Occipital lobe (tissue), 2 donors: ENCODE results near the gene GPS1. TPM values are rescaled to one million over a fixed set of nuclear protein-coding genes. Genes with fewer than 3 reads are reported as not detected.

Experiments used
- DNase-seq: peaks from one replicate; lab custom pipeline; 2025; lab: John Stamatoyannopoulos, UW
- total RNA-seq: library from RNA; depleted of rRNA; stranded (reverse); fragments of >200 nt; gene quantifications from one replicate; pipeline ENCODE4 v1.2.3, GENCODE V29; 2014

The GPS1 gene
- total RNA-seq, 1 donor from 2014 or later: 64.4 TPM

DNA sequence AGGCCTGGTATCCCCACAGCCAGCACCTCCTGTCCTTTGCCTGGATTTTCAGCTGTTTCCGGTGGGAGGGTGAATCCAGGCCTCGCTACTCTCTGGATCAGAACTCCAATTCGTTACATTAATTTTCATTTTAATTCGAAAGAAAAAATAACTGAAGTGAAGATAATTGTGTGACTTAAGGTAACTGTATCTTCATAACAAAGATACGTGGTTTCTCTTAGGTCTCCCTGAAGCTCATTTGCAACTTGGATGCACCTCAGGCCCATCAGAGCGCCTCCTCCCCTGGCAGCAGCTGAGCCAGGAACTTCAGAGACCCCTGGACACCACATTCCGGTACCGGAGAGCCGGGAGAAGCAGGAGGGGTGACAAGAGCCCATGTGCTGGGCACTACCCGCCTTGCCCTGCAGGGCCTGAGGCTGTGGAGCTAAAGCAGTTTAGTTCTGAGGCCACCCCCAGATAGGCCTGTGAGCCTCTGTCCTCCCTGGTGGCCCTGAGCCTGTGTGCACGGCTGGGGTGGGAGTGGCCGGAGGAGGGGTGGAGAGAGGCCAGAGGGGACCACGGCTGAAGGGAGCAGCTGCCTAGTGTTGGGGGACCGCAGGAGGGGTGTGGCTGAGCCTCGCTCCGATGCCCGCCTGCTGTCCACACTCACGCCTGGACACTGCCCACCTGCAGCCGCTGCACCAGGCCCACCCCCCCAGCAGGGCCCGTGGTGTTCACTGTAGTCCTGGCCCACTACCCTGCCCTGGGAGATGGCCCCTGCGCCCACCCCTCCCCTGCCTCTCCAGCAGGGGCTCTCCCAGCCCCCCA lies 25.3 kb downstream of the GPS1 start:
- no peak for DNase-seq

DNA sequence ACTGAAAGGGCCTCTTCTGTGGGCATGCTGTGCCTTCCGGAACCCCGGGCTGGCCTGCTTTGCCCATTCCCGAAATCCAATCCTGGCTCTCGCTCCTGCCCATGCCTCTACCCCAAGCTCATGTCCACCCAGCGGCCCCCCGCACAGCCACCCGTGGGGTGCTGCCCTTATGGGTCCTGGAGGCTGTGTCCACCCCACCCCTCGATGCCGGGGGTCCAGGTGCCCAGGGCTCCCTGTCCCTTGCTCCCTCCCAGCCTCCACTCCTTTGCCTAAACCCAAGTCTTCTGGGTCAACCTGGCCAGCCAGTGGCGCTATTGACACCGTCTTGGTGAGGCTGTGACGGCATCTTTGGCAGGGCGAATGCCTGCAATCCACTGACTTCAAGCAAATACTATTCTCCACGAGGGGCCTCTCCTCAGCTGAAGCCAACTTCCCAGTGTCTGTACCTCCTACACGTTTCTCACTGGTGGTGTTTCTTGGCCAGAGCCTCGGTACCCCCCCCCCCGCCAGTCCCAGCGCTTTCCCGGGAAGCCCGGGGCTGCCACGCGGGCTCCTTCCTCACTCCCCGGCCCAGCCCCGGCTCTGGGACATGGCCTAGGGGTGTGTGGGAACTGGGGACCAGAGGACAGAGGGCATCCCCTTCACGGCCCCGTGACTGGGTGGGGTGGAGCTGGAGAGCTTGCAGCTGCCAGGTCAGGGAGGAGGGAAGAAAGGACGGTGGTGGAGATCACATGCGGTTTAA lies 26.1 kb downstream of the GPS1 start:
- no peak for DNase-seq

DNA sequence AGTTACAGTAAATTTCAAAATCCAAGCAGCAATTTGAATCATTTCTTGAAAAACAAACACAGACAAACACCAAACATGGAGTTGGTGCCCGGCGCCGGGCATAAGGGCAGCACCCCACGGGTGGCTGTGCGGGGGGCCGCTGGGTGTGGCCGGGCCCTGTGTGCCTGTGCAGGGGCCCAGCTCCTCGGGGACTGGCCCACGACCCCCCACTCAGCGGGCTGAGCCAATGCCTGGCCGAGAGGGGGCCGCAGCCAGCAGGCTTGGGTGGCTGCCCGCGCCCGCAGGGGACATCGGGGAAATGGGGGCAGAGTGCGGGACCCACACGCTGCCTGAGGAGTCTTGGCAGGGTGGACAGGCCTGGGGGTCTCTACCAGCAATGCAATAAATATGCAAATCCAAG lies 26.7 kb downstream of the GPS1 start:
- DNase-seq: no peak

DNA sequence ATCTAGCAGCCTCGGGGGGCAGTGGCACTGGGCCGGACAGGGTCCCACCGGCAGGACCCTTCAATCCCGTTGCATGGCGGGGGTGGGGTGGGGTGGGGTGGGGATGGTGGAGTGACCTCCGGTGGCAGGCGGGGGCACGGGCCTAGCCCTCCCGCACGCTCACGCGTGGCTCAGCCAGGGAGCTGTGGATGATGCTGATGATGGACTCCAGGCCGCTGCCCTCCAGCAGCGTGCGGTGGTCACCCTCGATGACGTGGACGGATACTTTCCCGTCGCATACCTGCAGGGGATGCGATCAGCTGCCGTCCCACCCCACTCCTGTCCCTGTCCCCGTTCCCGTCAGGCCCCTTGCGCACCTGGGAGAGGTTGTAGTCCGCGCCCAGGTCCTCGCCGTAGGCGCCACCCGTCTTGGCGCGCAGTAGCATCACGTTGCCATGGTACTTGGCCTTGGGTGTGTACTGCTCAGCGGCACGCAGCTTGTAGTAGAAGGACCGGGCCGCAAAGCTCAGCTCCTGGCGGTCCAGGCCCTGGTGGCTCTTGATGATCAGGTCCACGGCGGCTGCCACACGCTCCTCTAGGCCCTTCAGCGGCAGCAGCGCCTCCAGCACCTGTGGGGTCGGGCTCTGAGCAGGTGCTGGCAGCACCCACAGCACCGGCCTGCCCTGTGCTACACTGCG lies 27.4 kb downstream of the GPS1 start:
- no peak for DNase-seq

DNA sequence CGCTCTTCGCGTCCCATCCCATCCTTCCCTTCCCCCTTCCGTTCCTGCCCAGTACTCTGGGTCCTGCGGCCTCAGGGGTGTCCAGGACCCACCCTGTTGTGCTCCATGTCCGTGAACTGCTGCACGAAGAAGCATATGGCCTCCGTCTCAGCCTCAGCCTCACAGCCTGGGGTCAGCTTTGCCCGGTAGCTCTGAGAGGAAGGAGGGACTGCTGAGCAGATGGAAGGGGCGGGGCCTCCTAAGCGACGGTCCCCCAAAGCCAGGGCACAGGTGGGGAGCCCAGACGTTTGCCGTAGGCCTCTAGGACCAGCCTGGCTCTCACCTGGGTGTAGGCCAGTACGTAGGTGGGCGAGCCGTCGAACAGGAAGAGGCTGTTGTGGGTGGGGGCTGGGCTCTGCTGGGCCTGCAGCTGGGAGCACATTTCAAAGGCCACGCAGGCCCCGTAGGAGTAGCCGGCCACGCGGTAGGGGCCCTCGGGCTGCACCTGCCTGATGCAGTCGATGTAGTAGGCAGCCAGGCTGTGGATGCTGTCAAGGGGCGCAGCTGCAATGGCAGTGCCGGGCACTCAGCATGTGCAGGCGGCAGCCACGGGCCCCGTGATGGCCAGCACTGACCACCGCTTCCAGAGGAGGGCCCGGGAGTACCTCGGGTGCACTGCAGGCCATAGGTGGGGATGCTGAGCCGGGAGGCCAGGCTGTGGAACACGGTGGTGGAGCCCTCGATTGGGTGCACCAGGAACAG lies 28.5 kb downstream of the GPS1 start:
- DNase-seq: no peak

DNA sequence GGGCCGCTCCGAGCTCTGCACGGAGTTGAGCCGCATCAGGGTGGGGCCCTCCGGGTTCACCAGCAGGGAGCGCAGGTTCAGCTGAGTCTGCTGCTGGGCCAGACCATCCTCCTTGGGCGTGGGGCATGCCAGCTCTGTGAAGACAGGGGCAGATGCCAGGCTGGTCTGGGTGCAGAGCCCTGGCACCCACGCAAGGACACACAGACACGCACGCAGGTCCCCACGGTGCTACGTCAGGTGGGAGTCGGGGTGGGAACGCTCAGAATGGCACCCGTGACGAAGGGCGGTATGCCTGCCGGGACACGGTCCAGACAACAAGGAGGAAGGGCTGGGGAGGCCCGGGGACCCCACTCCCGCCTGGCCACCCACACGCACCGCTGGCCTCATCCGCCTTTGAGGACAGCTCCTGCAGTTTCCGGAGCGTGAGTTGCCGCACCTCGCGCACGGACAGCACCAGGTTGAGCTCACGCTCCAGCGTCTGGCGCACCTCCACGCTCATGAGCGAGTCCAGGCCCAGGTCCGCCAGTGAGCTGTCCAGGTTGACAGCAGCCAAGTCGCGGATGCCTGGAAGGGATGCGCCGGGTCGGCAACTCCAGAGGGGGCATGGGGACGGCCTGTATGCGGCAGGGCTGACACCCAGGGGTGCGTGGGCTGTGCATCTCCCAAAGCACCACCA lies 29.2 kb downstream of the GPS1 start:
- no peak for DNase-seq

DNA sequence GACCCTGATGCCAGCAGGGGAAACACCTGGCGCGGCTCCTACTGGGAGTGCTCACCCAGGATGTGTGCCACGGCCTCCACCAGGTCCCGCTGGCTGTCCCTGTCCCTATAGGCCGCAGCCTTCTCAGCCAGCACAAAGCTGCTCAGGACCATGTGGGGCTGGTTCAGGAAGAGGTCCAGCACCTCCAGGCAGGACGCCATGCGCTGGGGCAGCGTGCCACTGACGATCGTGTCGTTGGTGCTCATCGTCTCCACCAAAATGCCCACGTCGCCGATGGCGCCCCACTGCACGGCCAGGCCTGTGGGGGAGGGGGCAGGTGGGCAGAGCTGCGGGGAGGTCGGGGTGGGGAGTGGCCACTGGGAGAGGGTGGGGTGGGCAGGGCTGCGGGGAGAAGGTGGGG lies 29.8 kb downstream of the GPS1 start:
- DNase-seq: no peak

DNA sequence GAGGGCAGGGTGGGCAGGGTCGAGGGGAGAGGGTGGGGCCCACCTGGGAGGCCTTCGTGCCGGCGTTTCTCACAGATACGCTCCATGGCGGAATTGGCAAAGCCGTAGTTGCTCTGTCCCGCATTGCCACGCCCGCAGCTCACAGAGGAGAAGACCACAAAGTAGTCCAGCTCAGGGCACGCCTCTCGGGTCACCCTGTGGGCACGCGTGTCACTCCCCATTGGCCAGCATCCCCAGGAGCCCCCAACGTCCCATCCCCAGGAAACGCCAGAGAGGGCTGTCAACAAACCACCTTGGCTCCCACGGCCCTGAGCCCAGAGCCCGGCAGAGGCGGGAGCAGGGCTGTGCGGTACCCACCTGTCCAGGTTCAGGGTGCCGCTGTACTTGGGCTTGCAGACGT lies 30.3 kb downstream of the GPS1 start:
- DNase-seq: no peak

DNA sequence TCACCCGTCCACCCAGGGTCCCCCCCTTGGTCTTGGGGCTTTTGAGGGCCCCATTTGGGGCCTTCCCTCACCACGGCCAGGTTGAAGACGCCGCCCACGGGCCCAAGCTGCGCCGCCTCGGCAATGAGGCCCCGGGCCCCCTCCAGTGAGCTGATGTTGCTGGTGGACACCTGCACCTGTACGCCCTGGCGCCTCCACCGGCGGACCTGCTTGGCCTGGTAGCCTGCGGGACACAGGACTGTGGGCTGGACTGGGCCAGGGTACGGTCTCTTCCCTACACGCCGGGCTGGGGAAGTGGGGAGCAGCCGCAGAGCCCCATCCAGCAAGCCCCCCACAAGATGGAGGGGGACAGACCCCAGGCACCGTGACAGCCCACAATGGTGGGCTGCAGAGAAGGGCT lies 30.8 kb downstream of the GPS1 start:
- no peak for DNase-seq

DNA sequence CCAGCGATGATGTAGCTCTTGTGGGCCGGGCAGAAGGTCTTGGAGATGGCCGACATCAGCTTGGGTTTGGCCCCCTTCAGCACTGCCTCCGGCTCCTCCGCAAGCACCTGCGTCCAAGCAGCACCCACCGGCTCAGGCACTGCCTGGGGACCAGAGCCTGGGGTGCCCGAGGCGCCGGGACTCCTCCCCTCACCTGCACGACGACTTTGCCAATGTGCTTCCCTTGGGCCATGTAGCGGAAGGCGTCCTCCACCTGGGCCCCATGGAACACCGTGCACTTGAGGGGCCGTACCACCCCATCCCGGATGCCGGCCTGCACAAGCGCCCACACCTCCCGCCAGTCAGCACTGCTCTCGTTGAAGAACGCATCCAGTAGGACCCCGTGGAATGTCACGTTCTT lies 31.3 kb downstream of the GPS1 start:
- DNase-seq: no peak

DNA sequence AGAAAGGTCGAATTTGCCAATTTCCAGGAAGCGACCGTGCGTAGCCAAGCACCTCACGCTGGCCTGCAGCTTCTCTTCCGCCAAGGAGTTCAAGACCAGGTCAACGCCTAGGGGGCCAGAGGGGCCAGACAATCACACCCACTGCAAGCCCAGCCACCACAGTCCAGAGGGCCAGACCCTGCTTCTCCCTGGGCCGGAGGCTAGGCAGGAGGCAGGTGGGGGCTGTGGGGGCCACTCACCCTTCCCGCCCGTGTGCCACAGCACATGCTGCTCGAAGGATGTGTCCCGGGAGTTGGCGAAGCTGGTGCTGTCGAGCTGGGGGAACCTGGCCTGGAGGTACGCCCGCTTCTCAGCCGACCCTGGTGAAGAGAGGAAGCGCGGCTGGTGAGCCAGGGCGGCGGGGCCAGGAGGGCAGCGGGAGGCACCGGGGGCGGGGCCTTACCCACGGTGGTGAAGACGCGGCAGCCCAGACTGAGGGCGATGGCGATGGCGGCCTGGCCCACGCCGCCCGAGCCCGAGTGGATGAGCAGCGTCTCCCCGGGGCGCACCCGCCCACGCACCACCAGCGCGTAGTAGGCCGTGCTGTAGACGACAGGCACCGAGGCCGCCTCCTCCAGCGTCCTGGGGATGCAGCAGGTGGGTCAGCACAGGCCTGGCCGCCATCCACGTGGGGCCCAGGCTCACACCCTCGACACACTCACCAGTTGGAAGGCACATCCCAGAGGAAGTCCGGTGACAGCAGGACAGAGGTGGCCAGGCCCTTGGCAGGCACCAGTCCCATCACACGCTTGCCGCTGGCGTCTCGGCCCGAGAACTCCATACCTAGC lies 32.0 kb downstream of the GPS1 start:
- no peak for DNase-seq

DNA sequence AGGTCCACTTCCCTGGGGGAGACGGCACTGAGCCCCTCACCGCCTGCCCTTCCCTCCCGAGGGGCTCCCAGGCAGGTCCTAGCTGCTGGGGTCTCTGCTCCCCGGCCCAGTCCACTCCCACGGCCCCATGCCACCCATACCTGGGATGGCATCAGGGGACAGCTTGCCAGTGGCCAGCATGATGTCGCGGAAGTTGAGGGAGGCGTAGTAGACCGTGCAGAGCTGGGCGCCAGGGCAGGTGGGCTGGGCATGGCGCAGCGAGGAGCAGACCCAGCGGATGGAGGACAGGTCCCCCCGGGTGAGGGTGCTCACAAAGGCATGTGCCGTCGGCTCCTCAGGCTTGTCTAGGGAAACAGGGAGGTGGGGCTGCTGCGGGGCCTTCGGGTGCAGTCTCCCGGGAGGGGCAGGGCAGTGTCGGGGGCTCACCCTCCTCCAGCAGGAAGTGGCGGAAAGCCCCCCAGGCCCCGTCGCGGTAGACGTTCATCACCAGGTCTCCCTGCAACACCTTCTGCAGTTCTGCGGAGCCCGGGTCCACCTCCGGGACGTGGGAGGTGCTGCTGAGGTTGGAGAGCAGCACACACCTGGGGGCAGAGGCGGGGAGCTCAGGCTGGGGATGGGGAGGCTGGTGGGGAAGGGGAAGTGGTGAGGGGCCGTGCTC lies 32.8 kb downstream of the GPS1 start:
- DNase-seq: no peak

DNA sequence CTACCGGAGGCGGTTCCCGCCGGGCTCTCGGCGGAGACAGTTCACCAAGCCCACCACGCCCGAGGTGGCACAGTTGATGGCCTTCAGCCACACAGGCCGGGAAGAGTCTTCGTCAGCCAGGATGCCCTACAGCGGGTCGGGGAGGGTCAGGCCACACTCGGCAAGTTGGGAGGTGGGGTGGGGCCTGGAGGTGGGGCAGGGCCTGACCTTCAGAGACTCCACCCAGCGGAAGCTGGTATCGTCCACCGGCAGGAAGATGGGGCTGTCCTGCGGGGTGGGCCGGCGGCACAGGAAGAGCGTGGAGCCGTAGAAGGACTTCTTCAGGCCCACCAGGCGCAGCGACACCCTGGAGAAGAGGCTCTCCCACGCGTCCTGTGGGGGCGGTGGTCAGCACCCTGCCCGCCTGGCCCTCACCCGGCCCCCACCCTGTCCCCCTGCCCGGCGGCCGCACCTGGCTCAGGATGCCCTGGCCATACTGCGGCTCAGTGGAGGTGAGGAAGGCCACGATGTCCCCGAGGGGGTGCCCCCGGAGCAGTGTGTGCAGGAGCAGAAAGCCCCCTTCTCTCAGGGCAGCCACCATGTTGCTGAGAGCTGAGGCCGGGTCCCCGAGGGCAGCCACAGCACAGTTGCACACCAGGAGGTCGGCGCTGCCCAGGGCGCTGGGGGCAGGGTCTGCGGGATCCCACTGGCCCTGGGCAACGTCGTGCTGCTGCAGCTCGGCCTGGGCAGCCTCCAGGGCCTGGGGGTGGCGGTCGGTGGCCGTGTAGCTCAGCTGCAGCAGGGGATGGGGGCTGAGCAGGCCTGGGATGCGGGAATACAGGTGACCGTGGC lies 33.5 kb downstream of the GPS1 start:
- no peak for DNase-seq

DNA sequence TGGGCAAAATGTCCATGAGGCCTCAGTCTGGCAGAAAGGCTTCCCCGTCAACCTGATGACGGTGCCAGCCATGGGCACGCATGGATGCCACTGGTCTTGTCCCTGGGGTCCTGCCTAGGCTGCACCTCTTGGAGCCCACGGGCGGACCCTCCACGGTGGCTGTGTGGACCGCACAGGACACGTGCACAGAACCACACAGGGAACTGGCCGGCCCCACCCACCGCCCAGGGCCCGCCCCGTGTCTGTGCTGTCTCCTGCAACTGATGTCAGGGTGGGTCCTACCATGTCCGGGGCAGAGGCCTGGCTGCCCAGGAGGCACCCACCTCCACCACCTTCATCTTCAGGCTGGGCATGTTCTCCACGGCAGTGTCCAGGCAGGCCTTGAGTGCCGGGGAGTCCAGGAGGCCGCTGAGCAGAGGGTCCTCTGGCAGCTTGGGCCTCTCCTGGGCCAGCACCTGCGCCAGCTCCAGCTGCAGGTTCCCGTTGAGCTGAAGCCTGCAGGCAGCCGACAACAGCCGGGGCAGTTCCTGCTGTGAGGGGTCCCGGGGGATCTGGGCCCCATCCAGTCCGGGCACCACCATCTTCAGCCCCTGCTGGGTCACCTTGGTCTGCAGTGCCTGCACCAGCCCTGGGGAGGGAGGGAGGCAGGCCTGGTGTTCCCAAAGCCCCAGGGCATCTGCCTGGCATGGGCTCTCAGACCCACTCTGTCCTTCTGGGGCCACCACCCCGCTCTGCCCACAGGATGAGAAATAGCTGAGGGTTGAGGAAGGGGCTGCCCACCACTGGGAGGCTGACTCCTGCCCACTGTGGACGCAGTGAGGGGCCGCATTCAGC lies 34.5 kb downstream of the GPS1 start:
- no peak for DNase-seq

DNA sequence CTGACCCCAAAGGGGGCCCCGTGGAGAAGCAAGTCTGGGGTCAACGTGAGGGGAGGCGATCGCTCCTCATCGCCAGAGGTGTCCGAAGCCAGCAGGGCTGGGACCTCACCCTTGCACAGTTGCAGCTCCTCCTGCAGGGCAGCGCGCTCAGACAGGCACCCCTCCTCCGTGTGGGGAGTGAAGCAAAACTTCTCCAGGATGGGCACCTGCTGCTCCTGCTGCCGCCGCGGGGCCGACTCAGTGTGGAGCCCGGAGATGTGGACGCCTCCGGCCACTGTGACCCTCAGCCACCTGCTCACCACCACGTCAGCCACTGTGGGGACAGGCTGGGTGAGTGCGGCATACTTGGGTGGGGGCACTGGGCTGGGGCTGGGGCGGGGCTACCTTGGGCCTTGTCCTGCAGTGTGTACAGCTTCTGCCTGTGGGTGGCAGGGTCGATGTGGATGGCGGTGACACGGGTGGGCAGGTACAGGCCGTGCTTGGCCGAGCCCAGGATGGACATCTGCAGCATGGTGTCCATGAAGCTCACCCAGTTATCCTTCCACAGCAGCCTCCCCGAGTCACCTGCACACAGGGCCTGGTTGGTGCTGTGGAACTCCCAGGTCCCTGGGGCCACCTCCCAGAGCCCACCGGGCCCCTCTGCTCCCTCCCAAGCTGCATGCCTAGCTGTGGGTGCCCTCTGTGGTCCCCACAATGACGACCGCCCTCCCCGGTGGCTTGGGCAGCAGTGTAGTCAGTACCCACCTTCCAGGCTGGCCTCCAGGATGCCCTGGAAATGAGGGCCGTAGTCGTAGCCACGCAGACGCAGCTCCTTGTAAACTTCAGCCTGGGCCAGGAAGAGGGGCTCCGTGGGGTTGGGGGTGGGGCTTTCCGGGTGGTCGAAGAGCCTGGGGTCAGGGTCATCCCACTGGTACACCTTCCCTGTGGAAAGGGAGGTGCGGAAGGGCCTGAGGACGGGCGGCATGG lies 35.5 kb downstream of the GPS1 start:
- no peak for DNase-seq

DNA sequence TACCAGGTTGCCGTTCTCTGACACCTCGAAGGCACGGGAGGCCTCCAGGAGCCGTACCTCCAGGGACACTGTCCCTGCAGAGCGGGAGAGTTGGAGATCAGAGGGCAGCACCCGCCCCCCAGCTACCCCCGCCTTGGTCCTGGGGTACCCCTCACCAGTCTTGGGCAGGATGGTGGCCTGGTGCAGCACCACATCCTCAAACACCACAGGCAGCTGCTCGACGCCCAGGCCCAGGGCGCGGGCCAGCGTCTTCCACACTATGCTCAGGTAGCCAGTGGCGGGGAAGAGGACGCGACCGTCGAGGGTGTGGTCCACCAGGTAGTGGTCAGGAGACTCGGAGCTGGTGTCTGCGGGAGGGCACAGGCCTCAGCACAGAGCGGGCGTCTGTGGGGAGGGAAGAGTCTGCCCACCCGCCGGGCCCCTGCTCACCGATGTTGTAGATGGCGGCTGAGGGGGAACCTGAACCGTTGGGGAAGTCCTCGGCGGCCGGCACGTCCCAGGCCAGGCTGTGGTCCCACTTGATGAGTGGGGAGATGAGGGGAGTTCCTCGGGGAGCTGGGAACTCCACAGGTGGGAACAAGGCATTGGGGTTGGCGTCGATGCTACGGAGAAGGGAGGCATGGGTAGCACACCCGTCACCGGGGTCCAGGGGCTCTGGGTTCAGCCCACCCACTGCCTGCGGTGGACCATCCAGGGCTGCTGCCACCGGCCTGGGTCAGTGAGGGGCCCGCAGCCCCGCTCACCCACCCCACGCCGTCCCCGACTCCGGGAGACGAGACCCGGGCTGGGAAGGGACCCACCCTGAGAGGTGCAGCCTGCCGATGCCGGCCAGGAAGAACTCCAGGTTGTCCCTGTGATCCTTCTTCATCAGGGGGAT lies 36.5 kb downstream of the GPS1 start:
- no peak for DNase-seq
